Measurements from ENCODE around the gene CYB561D2. TPM values are rescaled to one million over a fixed set of nuclear protein-coding genes. Genes with fewer than 3 reads are reported as not detected.
A peak's percentile ranks its signal among the peaks of the same experiment; 100 is the strongest.

CYB561D2 gene
- total and polyA plus RNA-seq, 2 of the 13 experiments (the other 11 are each of a cell fraction or from before 2014, with no cell fraction given), result 11.1 to 17.2 TPM

GRCh38 chr3:50350527-50351322 is at the start of gene CYB561D2, which contains the start of gene NPRL2 (continued):
- TF ChIP-seq, protein P1, sequence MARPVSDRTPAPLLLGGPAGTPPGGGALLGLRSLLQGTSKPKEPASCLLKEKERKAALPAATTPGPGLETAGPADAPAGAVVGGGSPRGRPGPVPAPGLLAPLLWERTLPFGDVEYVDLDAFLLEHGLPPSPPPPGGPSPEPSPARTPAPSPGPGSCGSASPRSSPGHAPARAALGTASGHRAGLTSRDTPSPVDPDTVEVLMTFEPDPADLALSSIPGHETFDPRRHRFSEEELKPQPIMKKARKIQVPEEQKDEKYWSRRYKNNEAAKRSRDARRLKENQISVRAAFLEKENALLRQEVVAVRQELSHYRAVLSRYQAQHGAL (CRISPR knock-in tag; IDR thresholded peaks at IDR 0.05; ENCODE audit: not compliant biosample characterization), result no peak
- peak; percentile 69; the same call in 1 of the 2 replicates for TF ChIP-seq ZFAT (CRISPR knock-in tag; conservative IDR thresholded peaks at IDR 0.05)
- TF ChIP-seq BHLHE40 (IDR thresholded peaks at IDR 0.05; ENCODE audit: low read length), result no peak
- peak; percentile 91; the same call in 1 of the 2 replicates for TF ChIP-seq TSC22D2 (CRISPR knock-in tag; IDR thresholded peaks at IDR 0.05; ENCODE audit: borderline replicate concordance)
- no peak for TF ChIP-seq JUND (CRISPR knock-in tag; IDR thresholded peaks at IDR 0.05)
- TF ChIP-seq KLF15 (CRISPR knock-in tag; IDR thresholded peaks at IDR 0.05; ENCODE audit: borderline replicate concordance), result peak; percentile 96; the same call in 1 of the 2 replicates
- TF ChIP-seq RBM39 (IDR thresholded peaks at IDR 0.05; ENCODE audit: low read depth, low read length, poor library complexity, severe bottlenecking), result peak; percentile 92
- TF ChIP-seq MYPOP (CRISPR knock-in tag; IDR thresholded peaks at IDR 0.05), result peak; percentile 83; the same call in 1 of the 2 replicates
- TF ChIP-seq ZNF30 (CRISPR knock-in tag; IDR thresholded peaks at IDR 0.05), result peak; percentile 97
- peak; percentile 49 for TF ChIP-seq NFYC (CRISPR knock-in tag; IDR thresholded peaks at IDR 0.05)
- TF ChIP-seq SETDB1 (CRISPR knock-in tag; IDR thresholded peaks at IDR 0.05; ENCODE audit: borderline replicate concordance), result peak; percentile 25; the same call in 1 of the 2 replicates
- TF ChIP-seq CEBPG (CRISPR knock-in tag; IDR thresholded peaks at IDR 0.05), result peak; percentile 61
- no peak for TF ChIP-seq ONECUT2 (CRISPR knock-in tag; IDR thresholded peaks at IDR 0.05)
- no peak for TF ChIP-seq TRIM24 (CRISPR knock-in tag; IDR thresholded peaks at IDR 0.05)
- 0 out of 2 replicates have a peak, but pooled peaks have one; percentile 22 for TF ChIP-seq BRD4 (CRISPR knock-in tag; IDR thresholded peaks at IDR 0.05)
- peak; percentile 91 for TF ChIP-seq ZMAT3 (CRISPR knock-in tag; conservative IDR thresholded peaks at IDR 0.05)
- TF ChIP-seq, protein P2, sequence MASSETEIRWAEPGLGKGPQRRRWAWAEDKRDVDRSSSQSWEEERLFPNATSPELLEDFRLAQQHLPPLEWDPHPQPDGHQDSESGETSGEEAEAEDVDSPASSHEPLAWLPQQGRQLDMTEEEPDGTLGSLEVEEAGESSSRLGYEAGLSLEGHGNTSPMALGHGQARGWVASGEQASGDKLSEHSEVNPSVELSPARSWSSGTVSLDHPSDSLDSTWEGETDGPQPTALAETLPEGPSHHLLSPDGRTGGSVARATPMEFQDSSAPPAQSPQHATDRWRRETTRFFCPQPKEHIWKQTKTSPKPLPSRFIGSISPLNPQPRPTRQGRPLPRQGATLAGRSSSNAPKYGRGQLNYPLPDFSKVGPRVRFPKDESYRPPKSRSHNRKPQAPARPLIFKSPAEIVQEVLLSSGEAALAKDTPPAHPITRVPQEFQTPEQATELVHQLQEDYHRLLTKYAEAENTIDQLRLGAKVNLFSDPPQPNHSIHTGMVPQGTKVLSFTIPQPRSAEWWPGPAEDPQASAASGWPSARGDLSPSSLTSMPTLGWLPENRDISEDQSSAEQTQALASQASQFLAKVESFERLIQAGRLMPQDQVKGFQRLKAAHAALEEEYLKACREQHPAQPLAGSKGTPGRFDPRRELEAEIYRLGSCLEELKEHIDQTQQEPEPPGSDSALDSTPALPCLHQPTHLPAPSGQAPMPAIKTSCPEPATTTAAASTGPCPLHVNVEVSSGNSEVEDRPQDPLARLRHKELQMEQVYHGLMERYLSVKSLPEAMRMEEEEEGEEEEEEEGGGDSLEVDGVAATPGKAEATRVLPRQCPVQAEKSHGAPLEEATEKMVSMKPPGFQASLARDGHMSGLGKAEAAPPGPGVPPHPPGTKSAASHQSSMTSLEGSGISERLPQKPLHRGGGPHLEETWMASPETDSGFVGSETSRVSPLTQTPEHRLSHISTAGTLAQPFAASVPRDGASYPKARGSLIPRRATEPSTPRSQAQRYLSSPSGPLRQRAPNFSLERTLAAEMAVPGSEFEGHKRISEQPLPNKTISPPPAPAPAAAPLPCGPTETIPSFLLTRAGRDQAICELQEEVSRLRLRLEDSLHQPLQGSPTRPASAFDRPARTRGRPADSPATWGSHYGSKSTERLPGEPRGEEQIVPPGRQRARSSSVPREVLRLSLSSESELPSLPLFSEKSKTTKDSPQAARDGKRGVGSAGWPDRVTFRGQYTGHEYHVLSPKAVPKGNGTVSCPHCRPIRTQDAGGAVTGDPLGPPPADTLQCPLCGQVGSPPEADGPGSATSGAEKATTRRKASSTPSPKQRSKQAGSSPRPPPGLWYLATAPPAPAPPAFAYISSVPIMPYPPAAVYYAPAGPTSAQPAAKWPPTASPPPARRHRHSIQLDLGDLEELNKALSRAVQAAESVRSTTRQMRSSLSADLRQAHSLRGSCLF (CRISPR knock-in tag; IDR thresholded peaks at IDR 0.05; ENCODE audit: borderline replicate concordance), result peak; percentile 24; the same call in 1 of the 2 replicates
- TF ChIP-seq CREB1 (IDR thresholded peaks at IDR 0.05), result peak; percentile 79
- TF ChIP-seq CREB1 (CRISPR knock-in tag; IDR thresholded peaks at IDR 0.05), result peak; percentile 93
- peak; percentile 88 for TF ChIP-seq NFKBIZ (CRISPR knock-in tag; IDR thresholded peaks at IDR 0.05)
- no peak for TF ChIP-seq SRSF9 (IDR thresholded peaks at IDR 0.05; ENCODE audit: borderline replicate concordance, insufficient read depth, low read depth, low read length, poor library complexity, severe bottlenecking)
